NK-92 treated with Interleukin-12 subunit alpha and Interleukin-12 subunit beta, amount 100 ng/mL, for 24 hours (cell line): ENCODE data around the gene TMSB10.

Experiments used
- DNase-seq: peaks from one replicate; lab custom pipeline; 2025; lab: John Stamatoyannopoulos, UW

TMSB10 gene

DNA sequence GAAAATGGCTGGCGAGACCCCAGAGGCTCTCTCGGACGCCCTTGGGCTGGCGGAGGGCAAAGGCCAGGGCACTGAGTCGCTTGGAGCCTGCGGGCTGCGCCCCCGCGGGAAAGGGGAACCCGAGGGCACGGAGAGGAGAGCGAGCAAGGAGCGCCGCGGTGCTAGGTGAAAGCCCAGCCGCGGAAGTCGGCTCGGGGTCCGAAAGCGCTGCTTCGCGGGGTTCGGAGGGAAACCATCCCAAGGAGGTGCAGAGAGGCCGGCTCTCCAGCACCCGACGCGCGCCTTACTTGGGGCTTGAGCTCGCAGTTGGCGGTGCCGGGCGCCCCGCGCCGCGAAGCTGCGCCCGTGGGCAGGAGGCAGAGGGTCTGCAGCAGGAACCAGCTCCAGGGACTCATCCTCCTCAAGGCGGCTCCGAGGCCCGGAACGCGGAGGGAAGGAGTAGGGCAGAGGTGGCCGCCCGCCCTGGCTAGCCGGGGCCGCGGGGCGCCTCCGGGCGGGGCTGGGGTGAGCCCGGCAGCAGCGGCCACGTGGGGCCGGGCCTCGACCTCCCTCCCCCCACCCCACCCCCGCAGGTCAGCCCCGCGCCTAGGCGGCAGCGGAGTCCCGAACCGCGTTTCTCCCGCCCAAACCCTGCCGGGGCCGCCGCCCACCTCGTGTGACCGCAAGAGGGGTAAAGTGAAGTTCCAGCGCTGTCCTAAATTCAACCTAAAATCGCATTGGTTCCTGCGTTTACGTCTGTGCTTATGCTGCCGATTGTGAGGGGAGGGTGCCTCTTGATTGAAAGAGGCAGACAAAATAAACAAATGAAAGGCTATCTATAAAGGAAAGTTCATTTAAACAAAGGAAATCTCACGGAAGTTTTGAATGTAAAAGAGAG, 24.6 kb upstream of the TMSB10 start, which contains the start of gene TRABD2A:
TRABD2A (minus strand) TSS at position 440 of the 877 bp plus-strand sequence; CDS start at position 395, 45 bp downstream.
- peak; percentile 63 for DNase-seq

DNA sequence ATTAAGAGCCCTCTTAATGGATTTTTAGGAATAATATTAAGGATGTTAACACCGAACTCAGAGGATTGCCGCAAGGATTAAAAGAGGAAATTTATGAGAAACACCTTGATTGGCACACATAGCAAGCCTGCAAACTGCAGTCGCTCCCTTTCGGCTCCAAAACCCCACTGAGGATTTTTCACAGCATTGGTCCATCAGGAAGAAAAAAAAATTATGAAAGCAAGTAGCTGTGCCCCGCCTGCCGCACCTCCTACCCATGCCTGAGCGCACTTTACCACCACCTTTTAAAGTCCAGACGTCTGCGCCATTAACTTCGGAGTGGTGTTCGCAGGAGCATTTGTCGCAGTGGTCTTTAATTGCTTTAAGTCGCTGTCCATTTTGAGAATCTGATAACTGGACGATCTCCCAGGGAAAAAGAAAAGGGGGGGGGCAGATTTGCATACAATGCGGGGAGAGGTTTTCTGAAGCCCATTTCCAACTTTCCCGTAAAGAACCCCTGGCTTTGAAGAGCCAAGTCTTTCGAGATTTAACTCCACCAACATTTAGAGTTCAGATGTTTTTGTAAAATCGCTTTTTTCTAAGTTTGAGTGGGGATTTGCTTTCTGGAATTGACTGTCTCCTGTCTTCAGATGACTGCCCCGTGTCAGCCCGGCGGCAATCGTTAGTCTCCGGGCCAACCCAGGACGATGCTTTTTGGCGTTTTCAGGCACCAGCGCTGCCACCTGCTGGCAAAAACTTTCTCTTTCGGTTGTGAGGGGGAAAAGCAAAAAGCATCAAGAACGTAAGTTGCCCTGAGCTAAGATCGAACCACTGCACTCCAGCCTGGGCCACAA, 23.7 kb upstream of the TMSB10 start:
- DNase-seq = peak; percentile 78

DNA sequence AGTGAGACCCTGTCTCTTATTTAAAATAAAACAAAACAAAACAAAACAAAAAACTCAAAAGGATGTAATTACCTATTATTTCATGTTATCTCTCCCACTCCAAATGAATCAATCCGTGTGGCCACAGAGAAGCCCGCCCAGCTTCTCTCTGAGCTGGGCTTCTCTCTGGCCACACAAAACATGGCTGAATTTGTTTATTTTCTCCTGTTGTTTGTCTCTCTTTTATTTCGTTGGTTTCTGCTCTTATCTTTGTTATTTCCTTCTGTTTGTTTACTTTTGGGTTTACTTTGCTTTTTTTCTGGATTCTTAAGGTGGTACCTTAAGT, 23.1 kb upstream of the TMSB10 start:
- DNase-seq = no peak

DNA sequence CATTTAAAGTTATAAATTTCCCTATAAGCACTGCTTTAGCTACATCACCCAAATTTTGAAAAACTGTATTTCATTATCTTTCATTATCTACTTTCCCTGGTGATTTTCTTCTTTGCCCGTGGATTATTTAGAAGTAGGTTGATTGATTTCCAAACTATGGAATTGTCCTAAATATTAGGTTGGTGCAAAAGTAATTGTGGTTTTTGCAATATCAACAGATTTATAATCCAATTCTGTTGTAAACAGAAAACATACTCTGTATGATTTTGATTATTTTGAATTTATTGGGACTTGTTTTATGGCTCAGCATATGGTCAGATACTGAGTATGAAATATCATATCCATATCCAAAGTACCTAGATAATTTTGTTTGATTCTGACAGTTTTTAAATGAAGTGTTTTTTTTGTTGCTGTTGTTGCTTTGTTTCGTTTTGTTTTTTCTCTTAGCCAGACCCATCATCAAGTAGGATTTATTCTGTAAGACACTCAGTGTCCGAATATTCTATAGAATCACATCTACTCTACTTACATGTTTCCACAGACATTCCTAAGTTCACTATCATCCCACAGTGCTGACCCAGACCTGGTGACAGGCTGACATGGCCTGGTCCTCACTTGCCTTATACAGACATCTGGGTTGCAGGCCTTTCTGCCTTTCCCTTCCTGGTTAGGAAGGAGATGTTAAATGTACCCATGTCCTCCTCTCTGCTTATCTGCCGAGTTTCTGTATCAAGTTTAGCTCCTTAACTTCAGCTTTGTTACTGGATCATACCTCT, 22.5 kb upstream of the TMSB10 start:
- no peak for DNase-seq

DNA sequence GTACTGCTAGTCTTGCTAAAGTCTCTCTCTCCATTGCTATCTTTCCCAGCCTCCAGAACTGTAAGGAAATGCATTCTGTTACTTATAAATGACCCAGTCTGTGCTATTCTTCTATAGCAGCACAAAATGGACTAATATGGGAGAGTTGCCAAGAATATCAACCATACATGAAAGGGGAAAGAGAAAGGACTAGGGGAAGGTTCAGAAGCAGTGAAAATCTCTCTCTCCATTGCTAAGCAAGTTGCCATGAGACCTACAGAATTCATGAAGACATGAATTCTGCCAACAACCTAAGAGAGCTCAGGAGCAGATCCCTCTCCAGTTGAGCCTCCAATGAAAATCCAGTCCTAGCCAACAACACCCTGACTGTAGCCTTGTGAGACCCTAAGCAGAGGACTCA, 21.0 kb upstream of the TMSB10 start:
- DNase-seq = no peak

DNA sequence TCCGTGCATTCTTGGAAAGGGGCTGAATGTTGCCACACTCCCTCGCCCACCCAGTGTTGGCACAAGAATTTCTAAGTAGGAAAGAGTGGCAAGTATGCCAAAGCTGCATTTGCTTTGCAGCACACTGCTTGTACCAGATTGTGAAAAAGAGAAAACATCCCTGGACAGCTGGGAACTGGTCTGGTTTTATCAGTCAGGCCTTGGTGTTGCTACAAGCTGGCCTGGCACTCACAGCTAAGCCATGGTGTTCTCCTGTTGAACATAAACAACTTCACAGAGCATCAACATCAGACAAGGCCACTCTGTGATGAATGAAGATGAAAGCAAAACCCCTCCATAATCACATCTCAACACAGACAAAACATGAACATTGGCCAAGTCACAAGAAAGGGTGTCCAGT, 20.3 kb upstream of the TMSB10 start:
- no peak for DNase-seq

DNA sequence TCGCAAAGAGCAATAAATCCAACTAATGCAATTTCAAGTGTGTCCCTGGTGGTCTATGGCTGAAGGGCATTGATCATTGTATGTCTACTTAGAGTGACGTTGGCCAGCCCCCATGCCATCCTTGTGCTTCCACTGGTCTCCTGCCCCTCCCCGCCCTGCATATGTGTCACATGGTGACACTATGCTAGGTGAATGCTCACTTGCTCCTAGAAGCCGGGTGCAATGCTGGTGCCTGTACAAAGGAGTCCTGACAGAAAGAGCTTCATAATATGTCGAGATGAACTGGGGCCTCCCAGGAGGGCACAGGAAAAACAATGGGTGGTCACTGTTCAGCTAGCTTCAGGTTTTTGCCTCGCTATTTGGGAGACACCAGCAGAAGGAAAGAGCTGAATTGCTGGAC, 18.7 kb upstream of the TMSB10 start:
- no peak for DNase-seq

DNA sequence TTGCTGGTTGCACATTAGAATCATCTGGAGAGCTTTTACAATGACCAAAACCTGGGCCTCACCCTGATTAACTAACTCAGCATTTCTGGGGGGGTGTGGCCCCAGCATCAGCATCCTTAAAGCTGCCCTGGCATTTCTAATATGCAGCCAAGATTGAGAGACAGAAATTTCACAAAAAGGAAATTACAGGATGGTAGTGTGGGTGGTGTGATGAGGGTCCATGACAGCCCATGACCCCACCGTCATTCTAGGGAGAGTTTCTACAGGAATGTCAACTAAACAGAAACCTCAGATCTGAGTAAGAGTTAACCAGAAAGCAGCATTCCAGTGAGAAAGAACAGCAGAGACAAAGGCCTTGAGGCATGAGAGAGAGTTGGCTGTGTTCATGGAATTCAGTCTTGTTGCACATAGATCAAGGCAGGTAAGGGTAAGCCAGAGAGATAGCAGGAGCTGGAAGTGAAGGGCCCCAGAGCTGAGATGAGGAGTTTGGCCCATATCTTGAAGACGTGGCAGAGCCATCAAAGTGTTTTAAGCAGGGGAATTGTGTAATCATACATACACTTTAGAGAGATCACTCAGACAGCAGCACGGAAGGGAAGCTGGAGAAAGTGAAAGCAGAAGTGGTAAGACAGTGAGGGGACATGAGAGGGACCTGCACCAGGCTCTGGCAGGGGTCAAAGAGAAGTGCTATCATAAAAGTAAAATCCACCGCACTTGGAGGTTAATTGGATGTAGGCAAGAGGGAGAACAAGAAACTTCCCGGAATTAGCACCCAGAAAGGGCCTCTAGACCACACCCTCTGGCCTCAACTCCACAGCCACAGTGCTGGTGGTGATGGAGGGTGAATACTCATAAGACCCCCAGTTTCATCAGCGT, 16.8 kb upstream of the TMSB10 start:
- peak; percentile 43 for DNase-seq

DNA sequence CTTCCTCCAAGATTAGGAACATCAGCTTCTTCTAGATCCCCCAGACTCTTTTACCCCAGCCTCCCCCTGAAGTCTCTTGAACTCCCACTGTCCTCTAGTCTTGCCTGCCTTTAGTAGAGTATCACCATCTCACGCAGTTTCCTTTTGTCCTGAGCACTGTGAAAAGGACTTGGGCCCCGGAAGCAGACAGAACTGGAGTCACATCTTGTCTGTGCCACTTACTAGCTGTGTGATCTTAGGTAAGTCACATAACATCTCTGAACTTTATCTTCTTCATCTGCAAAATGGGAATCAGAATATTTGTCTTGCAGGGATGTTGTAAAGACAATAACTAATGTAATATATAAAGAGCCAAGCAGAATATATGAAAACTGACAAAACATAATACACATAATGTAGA, 16.1 kb upstream of the TMSB10 start:
- DNase-seq = no peak

DNA sequence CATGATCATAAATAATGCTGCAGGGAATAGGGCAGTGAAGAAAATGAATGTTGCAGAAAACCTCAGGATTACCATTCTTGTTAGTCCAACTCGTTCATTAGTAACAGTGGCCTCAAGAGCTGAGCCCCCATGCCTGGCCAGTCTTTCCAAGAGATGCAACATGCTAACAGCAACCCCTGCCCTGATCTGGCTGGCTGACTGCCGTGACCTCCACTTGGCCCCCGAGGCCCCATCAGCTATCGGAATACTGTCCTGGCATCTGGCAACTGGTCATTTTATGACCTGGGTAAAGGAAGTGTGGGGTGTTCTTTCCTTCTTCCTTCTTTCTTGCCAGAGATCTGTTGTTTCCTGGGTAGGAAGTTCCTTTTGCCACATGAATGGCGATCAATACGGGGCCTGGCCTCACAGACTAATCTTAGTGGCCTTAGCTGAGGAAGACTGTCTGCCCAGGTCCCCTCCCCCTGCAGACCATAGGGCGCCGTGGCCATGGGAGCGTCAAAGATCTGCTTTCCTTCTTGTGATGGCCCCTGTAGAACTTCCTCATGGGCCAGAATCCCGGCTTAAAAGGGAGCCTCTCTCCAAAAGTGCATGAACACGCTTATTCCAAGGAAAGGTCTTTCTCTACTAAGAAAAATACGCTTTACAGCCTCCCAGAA, 14.0 kb upstream of the TMSB10 start:
- no peak for DNase-seq

DNA sequence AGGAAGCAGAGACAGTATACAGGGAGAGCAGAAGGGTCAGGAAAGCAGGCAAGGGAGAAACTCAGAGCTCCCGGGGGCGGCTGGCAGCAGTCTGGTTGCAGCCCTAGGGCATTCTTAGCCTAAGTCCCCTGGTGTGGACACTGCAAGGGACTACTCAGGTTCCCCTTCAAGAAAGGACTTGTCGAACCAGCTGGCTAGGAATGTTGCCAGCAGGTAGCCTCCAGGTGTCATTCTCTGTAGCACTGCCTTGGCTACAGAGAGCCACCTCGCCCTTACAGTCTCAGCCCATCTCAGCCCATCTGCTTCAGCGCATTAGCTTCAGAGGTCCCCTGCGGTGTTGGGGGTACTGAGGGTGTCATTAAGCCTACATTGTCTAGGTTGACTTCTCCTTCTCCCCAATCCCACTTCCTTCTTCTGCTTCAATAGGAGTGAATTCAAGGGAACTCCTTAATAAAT, 11.3 kb upstream of the TMSB10 start:
- DNase-seq = no peak

DNA sequence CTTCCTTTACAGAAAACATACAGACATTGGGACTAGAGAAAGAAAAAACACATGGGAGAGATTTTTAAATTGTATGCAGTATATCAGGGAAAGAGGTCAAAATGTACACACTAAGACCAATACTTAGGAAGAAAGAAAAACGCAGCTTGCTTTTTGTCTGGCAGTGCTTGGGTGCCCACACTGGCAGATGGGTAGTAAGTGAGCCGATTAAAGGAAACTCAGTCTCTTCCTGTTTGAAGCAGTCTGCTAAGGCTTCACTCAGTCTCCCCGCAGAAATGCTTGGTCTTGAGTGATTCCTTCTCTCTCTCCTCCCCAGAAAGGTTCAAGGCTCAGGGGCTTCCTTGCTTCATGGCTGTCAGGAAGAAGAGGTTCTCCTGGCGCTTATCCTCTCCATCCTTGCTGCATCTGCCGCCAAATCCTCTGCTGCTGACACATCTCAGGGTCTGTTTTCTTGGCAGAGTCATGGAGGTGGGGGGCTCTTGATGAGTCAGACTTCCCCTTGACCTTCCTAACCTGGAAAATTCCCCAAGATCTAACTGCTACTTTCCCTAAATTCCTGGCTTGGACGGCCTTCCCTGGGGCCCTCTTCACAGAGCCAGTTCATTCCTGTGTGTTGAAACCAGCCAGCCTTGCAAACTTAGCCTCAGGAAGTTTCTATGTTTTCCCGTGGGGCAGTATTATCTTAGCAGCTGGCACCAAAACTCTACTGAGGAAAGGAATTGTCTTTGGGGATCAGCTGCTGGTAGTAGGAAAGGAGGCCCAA, 10.5 kb upstream of the TMSB10 start:
- DNase-seq = no peak

DNA sequence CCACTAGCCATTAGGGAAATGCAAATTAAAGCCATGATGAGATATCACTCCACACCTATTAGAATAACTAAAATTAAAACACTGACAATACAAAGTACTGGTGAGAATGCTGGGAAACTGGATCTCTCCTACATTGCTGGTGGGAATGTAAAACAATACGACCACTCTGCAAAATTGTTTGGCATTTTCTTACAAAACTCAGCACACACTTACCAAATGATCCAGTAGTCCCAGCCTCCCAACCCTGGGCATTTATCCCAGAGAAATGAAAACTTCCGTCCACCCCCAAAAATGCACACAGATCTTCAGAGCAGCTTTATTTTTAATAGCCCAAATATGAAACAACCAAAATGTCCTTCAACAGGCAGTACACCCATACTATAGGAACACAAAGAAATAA, 8.9 kb upstream of the TMSB10 start:
- DNase-seq = no peak

DNA sequence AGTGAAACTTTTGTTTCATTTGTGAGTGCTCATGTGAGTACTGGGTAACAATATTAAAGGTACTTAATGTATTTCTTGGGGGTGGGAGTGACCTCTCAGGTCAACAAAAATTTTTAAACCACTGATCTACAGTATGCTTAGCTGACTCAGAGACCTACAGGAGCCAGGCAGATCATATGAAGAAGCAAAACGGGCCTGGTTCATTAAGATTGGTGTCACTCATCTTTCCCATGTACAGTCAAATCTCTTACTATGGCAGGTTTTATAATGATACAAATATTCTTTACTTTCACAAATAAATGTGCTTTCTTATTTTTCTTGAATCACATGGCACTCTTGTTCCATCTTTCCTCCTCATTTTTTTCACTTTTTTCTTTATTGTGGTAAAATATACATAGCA, 7.7 kb upstream of the TMSB10 start:
- DNase-seq = no peak

DNA sequence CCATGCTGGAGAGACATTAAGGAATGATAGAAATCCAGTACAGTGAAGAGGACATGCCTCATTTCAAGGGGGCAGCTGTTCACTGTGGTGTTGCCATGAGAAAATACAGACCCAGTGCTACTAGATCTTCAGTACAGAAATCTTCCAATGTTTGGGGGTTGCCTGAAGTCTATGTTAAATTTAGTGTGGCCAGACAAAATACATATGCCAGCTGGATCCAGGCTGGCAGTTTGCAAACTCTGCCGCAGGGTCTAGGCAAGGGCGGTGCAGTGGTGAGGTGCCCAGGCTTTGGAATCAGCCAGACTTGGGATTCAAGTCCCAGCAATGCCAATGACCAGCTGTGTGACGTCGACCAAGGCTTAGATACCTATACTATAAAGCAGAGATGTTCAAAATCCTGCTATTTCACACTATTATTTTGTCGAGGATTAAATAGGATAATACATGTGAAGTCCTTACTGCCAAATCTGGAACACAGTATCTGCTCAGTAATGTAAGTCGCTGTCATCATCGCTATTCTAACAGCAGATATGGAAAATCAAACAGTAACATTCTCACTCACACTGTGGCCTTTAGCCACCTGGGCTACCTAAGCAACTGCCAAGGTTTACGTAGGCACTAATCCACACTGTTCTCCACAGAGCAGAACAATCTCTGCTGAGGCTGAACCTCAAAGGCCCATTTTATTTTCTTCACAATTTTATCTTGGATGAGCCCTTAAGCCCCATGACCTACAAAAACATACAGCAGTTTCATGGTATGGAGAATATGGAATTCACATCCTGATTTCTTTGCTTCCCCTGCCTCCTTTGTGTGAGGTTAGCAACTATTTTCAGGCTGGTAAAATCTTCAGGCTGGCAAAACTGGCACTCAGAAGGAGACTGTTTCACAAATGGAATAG, 5.9 kb upstream of the TMSB10 start:
- DNase-seq = no peak

DNA sequence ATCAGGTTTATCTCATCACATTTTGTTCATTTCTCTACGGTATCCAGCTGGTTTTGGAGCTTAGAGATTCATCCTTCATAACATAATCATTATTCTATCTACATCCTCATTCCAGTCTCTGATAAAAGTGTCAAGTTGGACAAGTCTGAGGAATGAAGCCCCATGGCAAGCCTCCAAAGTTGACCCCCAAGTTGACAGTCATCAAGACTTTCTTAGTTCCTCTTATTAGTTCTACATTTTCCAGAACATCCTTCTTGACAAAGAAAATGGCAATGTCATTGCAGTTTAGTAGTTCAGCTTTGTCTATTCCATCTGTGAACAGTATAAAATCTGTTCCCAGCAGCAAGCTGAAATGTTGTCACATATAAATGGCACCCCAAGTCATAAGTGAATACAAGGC, 4.5 kb upstream of the TMSB10 start:
- no peak for DNase-seq

DNA sequence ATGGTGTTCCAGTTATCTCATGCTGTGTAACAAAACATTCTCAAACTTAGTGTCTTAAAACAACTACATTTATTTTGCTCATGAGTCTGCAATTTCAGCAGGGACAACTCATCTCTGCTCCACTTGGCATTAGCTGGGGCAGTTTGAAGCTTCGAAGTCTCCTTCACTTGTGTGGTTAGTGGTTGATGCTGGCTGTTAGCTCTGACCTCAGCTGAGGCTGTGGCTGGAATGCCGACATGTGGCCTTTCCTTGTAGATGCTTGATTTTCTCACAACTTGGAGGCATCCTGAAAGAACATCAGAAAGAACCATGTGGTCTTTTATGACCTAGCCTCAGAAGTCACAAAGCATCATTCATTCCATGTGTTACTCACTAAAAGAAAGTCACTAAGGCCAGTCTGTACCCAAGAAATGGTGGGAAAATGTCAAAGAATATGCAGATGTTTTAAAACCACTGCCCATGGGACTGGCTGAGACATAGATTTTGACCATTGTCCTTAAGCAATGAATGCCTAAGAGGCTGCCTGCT, 3.8 kb upstream of the TMSB10 start:
- DNase-seq = no peak

DNA sequence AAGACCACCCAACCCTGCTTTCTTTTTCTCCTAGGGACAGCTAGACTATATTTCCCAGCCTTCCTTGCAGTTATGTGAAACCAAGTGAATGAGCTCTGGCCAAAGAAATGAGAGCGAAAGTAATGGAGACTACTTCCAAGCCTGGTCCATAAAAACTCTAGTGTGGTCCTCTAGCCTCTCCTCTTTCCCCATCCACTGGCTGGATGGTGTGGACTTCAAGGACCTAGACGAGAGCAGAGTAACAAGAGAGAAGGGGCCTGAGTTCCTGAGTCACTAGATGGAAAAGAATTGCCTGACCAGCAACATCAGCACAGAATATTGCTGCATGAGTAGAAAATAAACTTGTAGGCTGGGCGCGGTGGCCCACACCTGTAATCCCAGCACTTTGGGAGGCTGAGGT, 2.9 kb upstream of the TMSB10 start:
- no peak for DNase-seq

DNA sequence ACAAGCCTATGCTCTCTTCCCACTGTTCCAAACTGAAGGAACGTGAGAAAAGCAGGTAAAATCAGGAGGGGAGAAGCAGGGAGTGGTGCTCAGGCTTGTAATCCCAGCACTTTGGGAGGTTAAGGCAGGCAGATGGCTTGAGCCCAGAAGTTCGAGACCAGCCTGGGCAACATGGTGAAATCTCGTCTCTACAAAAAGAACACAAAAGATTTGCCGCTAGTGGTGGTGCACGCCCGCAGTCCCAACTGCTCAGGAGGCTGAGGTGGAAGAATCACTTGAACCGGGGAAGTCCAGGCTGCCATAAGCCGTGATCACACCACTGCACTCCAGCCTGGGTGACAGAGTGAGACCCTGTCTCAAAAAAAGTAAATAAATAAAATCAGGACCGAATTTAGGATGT, 1.3 kb upstream of the TMSB10 start:
- no peak for DNase-seq
